ENCODE results near the gene SFT2D2. TPM values are rescaled to one million over a fixed set of nuclear protein-coding genes. Genes with fewer than 3 reads are reported as not detected.
"Not testable (repeated sequence)": the region's sequence is repeated elsewhere in the genome, so short reads cannot be mapped to it uniquely, and the experiment has no call there.

Gene SFT2D2
- total RNA-seq, 1 donor from 2014 or later = 22.5 TPM

GRCh38 chr1:168187177-168187576 is 38.6 kb upstream of the SFT2D2 start:
- no peak for TF ChIP-seq CTCF (conservative IDR thresholded peaks at IDR 0.05; ENCODE audit: low read depth, low read length)
- H3K4me3 ChIP-seq (ENCODE audit: low read depth, low read length) = no peak overlapping the region
- DNase-seq (ENCODE audit: low read depth) = no peak

- no peak overlapping the region for H3K4me3 ChIP-seq (ENCODE audit: low read depth, low read length)
- no peak for TF ChIP-seq CTCF (conservative IDR thresholded peaks at IDR 0.05; ENCODE audit: low read depth, low read length)
- DNase-seq (ENCODE audit: low read depth) = no peak
These were observed 35.4 kb upstream of the SFT2D2 start for GRCh38 chr1:168190403-168190802.

GRCh38 chr1:168195199-168196135 is 30.3 kb upstream of the SFT2D2 start:
- no peak for TF ChIP-seq CTCF (conservative IDR thresholded peaks at IDR 0.05; ENCODE audit: low read depth, low read length)
- no peak for DNase-seq (ENCODE audit: low read depth)
- no peak overlapping the region for H3K4me3 ChIP-seq (ENCODE audit: low read depth, low read length)

- no peak for DNase-seq (ENCODE audit: low read depth)
- H3K4me3 ChIP-seq (ENCODE audit: low read depth, low read length) = no peak overlapping the region
- no peak for TF ChIP-seq CTCF (conservative IDR thresholded peaks at IDR 0.05; ENCODE audit: low read depth, low read length)
These were observed 26.7 kb upstream of the SFT2D2 start for GRCh38 chr1:168199056-168199455.

GRCh38 chr1:168202941-168203654 is 22.7 kb upstream of the SFT2D2 start:
- no peak overlapping the region for H3K4me3 ChIP-seq (ENCODE audit: low read depth, low read length)
- no peak for DNase-seq (ENCODE audit: low read depth)
- TF ChIP-seq CTCF (conservative IDR thresholded peaks at IDR 0.05; ENCODE audit: low read depth, low read length) = no peak

GRCh38 chr1:168206111-168206510 is 19.7 kb upstream of the SFT2D2 start:
- DNase-seq (ENCODE audit: low read depth) = no peak
- no peak for TF ChIP-seq CTCF (conservative IDR thresholded peaks at IDR 0.05; ENCODE audit: low read depth, low read length)
- H3K4me3 ChIP-seq (ENCODE audit: low read depth, low read length) = no peak overlapping the region

- not testable (repeated sequence) for DNase-seq (ENCODE audit: low read depth); H3K4me3 ChIP-seq (ENCODE audit: low read depth, low read length)
These were observed 18.1 kb upstream of the SFT2D2 start for GRCh38 chr1:168207673-168208072.

Data from epithelial cell of proximal tubule (primary cell).